Transverse colon (tissue), 4 donors: ENCODE data around the gene PTCHD1. TPM values are rescaled to one million over a fixed set of nuclear protein-coding genes. Genes with fewer than 3 reads are reported as not detected.
A peak's percentile ranks its signal among the peaks of the same experiment; 100 is the strongest.

Experiments used
- DNase-seq: peaks from one replicate; pipeline ENCODE4 v3.0.0-alpha.2; 2019
- H3K27ac ChIP-seq, 4 donors: fragments of 200-600 bp; sonication (generic); 2 replicates each; pipeline ENCODE4 v1.5.1; 2016 to 2018; ENCODE audit warnings: inconsistent platforms in 4 of 4
- H3K27me3 ChIP-seq: fragments of 200-600 bp; sonication (generic); 2 replicates; pipeline ENCODE4 v1.5.1; 2017; ENCODE audit warnings: inconsistent platforms
- H3K36me3 ChIP-seq, 4 donors: fragments of 200-600 bp; sonication (generic); 2 replicates each; pipeline ENCODE4 v1.5.1; 2017 to 2019; ENCODE audit warnings: inconsistent platforms in 4 of 4
- H3K4me1 ChIP-seq, 4 donors: fragments of 200-600 bp; sonication (generic); 2 replicates each; pipeline ENCODE4 v1.5.1; 2017 to 2020; ENCODE audit warnings: inconsistent platforms in 4 of 4
- H3K4me3 ChIP-seq, 4 donors: fragments of 200-600 bp; sonication (generic); 1 replicate in 1 of 4; 2 replicates in 3 of 4; pipeline versions ENCODE4 v1.5.1 to v1.6.1; 2017 to 2019; ENCODE audit warnings: inconsistent platforms in 4 of 4
- H3K9me3 ChIP-seq, 2 donors: fragments of 200-600 bp; sonication (generic); 2 replicates each; pipeline ENCODE4 v1.5.1; 2017 to 2019; ENCODE audit warnings: inconsistent platforms in 2 of 2
- CTCF ChIP-seq, 5 experiments: fragments of 200-600 bp in 3 of 5; fragments of 450-650 bp in 2 of 5; sonication (generic) in 3 of 5; IDR thresholded peaks; 1 replicate in 2 of 5; 2 replicates in 3 of 5; pipeline ENCODE4 v1.5.1; 2016 to 2017; ENCODE audit warnings: antibody characterized with exemption in 5 of 5, inconsistent platforms in 3 of 5, mild to moderate bottlenecking in 2 of 5, moderate library complexity in 1 of 5
- EP300 ChIP-seq: sonication (generic); formaldehyde crosslinking; IDR thresholded peaks from one replicate; pipeline ENCODE4 v1.6.1; 2017; ENCODE audit warnings: antibody characterized with exemption, low read depth
- POLR2A ChIP-seq: fragments of 450-650 bp; IDR thresholded peaks from one replicate; pipeline ENCODE4 v1.6.1; 2016; ENCODE audit warnings: antibody characterized with exemption, mild to moderate bottlenecking, moderate library complexity
- POLR2AphosphoS5 ChIP-seq, 3 donors: sonication (generic); formaldehyde crosslinking; IDR thresholded peaks; one replicate each; pipeline ENCODE4 v1.6.1; 2016; ENCODE audit warnings: antibody characterized with exemption in 3 of 3
- WGBS, 2 donors: methylation state at CpG; one replicate each; pipeline ENCODE4 v1.1.5; 2018; ENCODE audit warnings: low coverage in 1 of 2; 5-methylcytosine and 5-hydroxymethylcytosine counted together
- in situ Hi-C, 4 donors: fragments of 200-750 bp; cut with MboI; loops; one replicate each; pipeline versions ENCODE4 v1.15.0 to v1.15.1; 2017; ENCODE audit warnings: low sequenced_read_pairs in 3 of 4, low pct_ligation_motif_present in 1 of 4, low pct_unique_long_range_greater_than_20kb in 1 of 4
- intact Hi-C: fragments of 100-400 bp; cut with DNase I; formaldehyde crosslinking; loops from one replicate; pipeline ENCODE4 v1.15.1; 2023; ENCODE audit warnings: low total_unique reads
- total RNA-seq, 4 donors: library from RNA; depleted of rRNA; stranded (reverse); fragments of >200 nt; gene quantifications; one replicate each; pipeline ENCODE4 v1.1.0, GENCODE V29; 2016

PTCHD1 gene
- total RNA-seq, 4 donors from 2014 or later, result 0.40 to 3.4 (median 1.7) TPM

- no peak for TF ChIP-seq CTCF (IDR thresholded peaks at IDR 0.05)
- TF ChIP-seq POLR2AphosphoS5 (IDR thresholded peaks at IDR 0.05), result no peak
- no peak for TF ChIP-seq EP300
- TF ChIP-seq POLR2A, result no peak
- 59% methylated on average over 2 of the region's 2 CpGs; no CpG with 5 or more reads in 1 of the 2 donors for WGBS, 2 donors
- Histone ChIP-seq H3K36me3 (no peaks in the 10 kb centered on the region), H3K9me3 (no peaks in the 10 kb centered on the region), H3K4me3 (no peak overlapping the region), H3K27ac (no peak overlapping the region), H3K4me1 (no peaks in the 10 kb centered on the region), H3K27me3 (no peaks in the 10 kb centered on the region)
- no peak for DNase-seq
- in situ Hi-C loops, result no loop called here
- intact Hi-C loops, result no loop called here
These were observed 45.9 kb downstream of the PTCHD1 start for GRCh38 chrX:23380581-23380980.

- Histone ChIP-seq H3K4me3 (no peak overlapping the region), H3K4me1 (peaks cover 0 to 4% (median 0%) of the 10 kb centered on the region in 4 donors), H3K27me3 (no peaks in the 10 kb centered on the region), H3K36me3 (no peaks in the 10 kb centered on the region), H3K27ac (peak overlapping the region in 1 of 4 donors; percentile 19), H3K9me3 (no peaks in the 10 kb centered on the region)
- 72 to 76% methylated on average over 4 to 19 of the region's 19 CpGs for WGBS, 2 donors
- no peak for DNase-seq
- intact Hi-C loops, result no loop called here
- TF ChIP-seq POLR2A (no peak), CTCF (IDR thresholded peaks at IDR 0.05) (no peak), EP300 (no peak), POLR2AphosphoS5 (IDR thresholded peaks at IDR 0.05) (no peak)
- in situ Hi-C loops, result no loop called here
These were observed 46.7 kb downstream of the PTCHD1 start for GRCh38 chrX:23381099-23382087.

GRCh38 chrX:23382572-23382971 is 47.9 kb downstream of the PTCHD1 start:
- in situ Hi-C loops (no loop called here), intact Hi-C loops (no loop called here)
- Histone ChIP-seq H3K27me3 (no peaks in the 10 kb centered on the region), H3K4me1 (peaks cover 0 to 5% (median 0%) of the 10 kb centered on the region in 4 donors), H3K36me3 (no peaks in the 10 kb centered on the region), H3K9me3 (no peaks in the 10 kb centered on the region), H3K4me3 (no peak overlapping the region), H3K27ac (peak overlapping the region in 2 of 4 donors; percentile 4 to 21)
- no peak for DNase-seq
- WGBS, 2 donors, result 50 to 73% methylated on average over 1 to 5 of the region's 5 CpGs
- TF ChIP-seq CTCF (IDR thresholded peaks at IDR 0.05) (no peak), POLR2AphosphoS5 (IDR thresholded peaks at IDR 0.05) (no peak), EP300 (no peak)

GRCh38 chrX:23383411-23383810 is 48.8 kb downstream of the PTCHD1 start:
- no peaks in the 10 kb centered on the region for H3K36me3 ChIP-seq
- peaks cover 0 to 5% (median 0%) of the 10 kb centered on the region in 4 donors for H3K4me1 ChIP-seq
- DNase-seq, result no peak
- no peaks in the 10 kb centered on the region for H3K27me3 ChIP-seq
- in situ Hi-C loops, result no loop called here
- 44 to 55% methylated on average over 2 of the region's 2 CpGs for WGBS, 2 donors
- no peaks in the 10 kb centered on the region for H3K9me3 ChIP-seq
- intact Hi-C loops, result no loop called here
- no peak for TF ChIP-seq CTCF (IDR thresholded peaks at IDR 0.05)
- TF ChIP-seq POLR2AphosphoS5 (IDR thresholded peaks at IDR 0.05), result peak in 2 of 3 donors; percentile 20 to 45
- no peak overlapping the region for H3K4me3 ChIP-seq
- peak overlapping the region in 2 of 4 donors; percentile 4 to 34 for H3K27ac ChIP-seq
